H1 (cell line): Measurements from ENCODE around the gene LHPP. TPM values are rescaled to one million over a fixed set of nuclear protein-coding genes. Genes with fewer than 3 reads are reported as not detected.
A peak's percentile ranks its signal among the peaks of the same experiment; 100 is the strongest.

ENCODE experiments used
- CTCF ChIA-PET: fragments of 300-600 bp; sonication (Branson Sonifier 250); formaldehyde crosslinking; loops from one replicate; lab custom pipeline; 2021; ENCODE audit not compliant: partially characterized antibody; lab: Charles Lee
- POLR2A ChIA-PET: fragments of 300-600 bp; sonication (Branson Sonifier 250); formaldehyde crosslinking; loops from one replicate; lab custom pipeline; 2021; ENCODE audit warnings: inconsistent platforms; ENCODE audit not compliant: partially characterized antibody; lab: Charles Lee
- DNase-seq, 2 experiments: peaks; one replicate each; pipeline versions ENCODE4 v3.0.0 to v3.0.0-alpha.2; 2010 to 2022; ENCODE audit warnings: low spot score in 2 of 2, low read depth in 1 of 2, mixed read lengths in 1 of 2
- FAIRE-seq: peaks from 2 replicates; lab custom pipeline; 2011; peaks lifted over from hg19 to GRCh38; lab: Jason Lieb, UNC
- H2AFZ ChIP-seq: 2 replicates; pipeline ENCODE4 v1.8.1; 2012; ENCODE audit warnings: low read length, inconsistent platforms
- H2AK5ac ChIP-seq: 2 replicates; pipeline ENCODE4 v1.6.1; 2013; ENCODE audit warnings: low read depth, low read length
- H2BK120ac ChIP-seq: replicated peaks from 2 replicates; pipeline ENCODE3; 2013; ENCODE audit warnings: low read depth, low read length, inconsistent platforms
- H2BK12ac ChIP-seq: 2 replicates; pipeline ENCODE4 v1.6.1; 2013; ENCODE audit warnings: low read depth, low read length
- H2BK15ac ChIP-seq: 2 replicates; pipeline ENCODE4 v1.6.1; 2013; ENCODE audit warnings: low read length
- H2BK20ac ChIP-seq: 2 replicates; pipeline ENCODE4 v1.6.1; 2013; ENCODE audit warnings: low read length
- H2BK5ac ChIP-seq: 2 replicates; pipeline ENCODE4 v1.6.1; 2013; ENCODE audit warnings: low read depth, low read length
- H3K14ac ChIP-seq: 2 replicates; pipeline ENCODE4 v1.6.1; 2013; ENCODE audit warnings: inconsistent platforms; ENCODE audit not compliant: insufficient read length
- H3K18ac ChIP-seq: 2 replicates; pipeline ENCODE4 v1.6.1; 2013; ENCODE audit warnings: low read length; ENCODE audit errors: extremely low read depth
- H3K23ac ChIP-seq: 2 replicates; pipeline ENCODE4 v1.6.1; 2013; ENCODE audit warnings: inconsistent platforms; ENCODE audit not compliant: insufficient read length
- H3K23me2 ChIP-seq: 2 replicates; pipeline ENCODE4 v1.6.1; 2013; ENCODE audit warnings: low read depth, low read length
- H3K27ac ChIP-seq: 2 replicates; pipeline ENCODE4 v1.6.1; 2011; ENCODE audit warnings: low read depth, low read length, inconsistent platforms
- H3K27me3 ChIP-seq, 4 experiments: replicated peaks in 1 of 4; 1 replicate in 1 of 4; 2 replicates in 3 of 4; pipeline versions ENCODE4 v1.6.1 to v1.8.1; 2011 to 2013; ENCODE audit warnings: low read length in 3 of 4, mild to moderate bottlenecking in 3 of 4, inconsistent platforms in 2 of 4, mixed read lengths in 2 of 4, moderate library complexity in 1 of 4; ENCODE audit not compliant: control insufficient read depth in 3 of 4, insufficient read depth in 3 of 4; ENCODE audit errors: extremely low read depth in 1 of 4
- H3K36me3 ChIP-seq, 4 experiments: 2 replicates each; pipeline versions ENCODE4 v1.6.1 to v1.8.1; 2011 to 2013; ENCODE audit warnings: mild to moderate bottlenecking in 4 of 4, low read length in 3 of 4, moderate library complexity in 2 of 4, control low read depth in 1 of 4, inconsistent platforms in 1 of 4; ENCODE audit not compliant: insufficient read depth in 4 of 4, control insufficient read depth in 2 of 4
- H3K4ac ChIP-seq: replicated peaks from 2 replicates; pipeline ENCODE3; 2013; ENCODE audit warnings: low read length, low read depth, mixed read lengths, inconsistent platforms; ENCODE audit not compliant: insufficient read length
- H3K4me1 ChIP-seq, 4 experiments: replicated peaks in 1 of 4; 1 replicate in 1 of 4; 2 replicates in 3 of 4; pipeline versions ENCODE4 v1.6.1 to v1.8.1; 2011 to 2013; ENCODE audit warnings: low read length in 3 of 4, inconsistent platforms in 2 of 4, mixed read lengths in 1 of 4; ENCODE audit not compliant: insufficient read depth in 4 of 4, control insufficient read depth in 3 of 4
- H3K4me2 ChIP-seq, 2 experiments: 2 replicates each; pipeline versions ENCODE4 v1.6.1 to v1.8.1; 2011 to 2013; ENCODE audit warnings: low read depth in 2 of 2, low read length in 2 of 2, control low read depth in 1 of 2, inconsistent platforms in 1 of 2, mild to moderate bottlenecking in 1 of 2; ENCODE audit not compliant: insufficient read depth in 1 of 2
- H3K4me3 ChIP-seq, 4 experiments: fragments of 200-600, 300-600 bp in 1 of 4; sonication (generic), shearing (Covaris generic), sonication (Bioruptor Twin) in 1 of 4; 2 replicates each; pipeline versions ENCODE4 v1.5.1 to v1.8.1; 2011 to 2016; ENCODE audit warnings: low read length in 4 of 4, low read depth in 3 of 4, control low read depth in 2 of 4, inconsistent platforms in 2 of 4, mild to moderate bottlenecking in 2 of 4, mixed read lengths in 1 of 4, moderate library complexity in 1 of 4; ENCODE audit not compliant: insufficient read depth in 2 of 4; ENCODE audit errors: extremely low read depth in 1 of 4
- H3K56ac ChIP-seq: replicated peaks from 2 replicates; pipeline ENCODE3; 2013; ENCODE audit warnings: low read depth, mild to moderate bottlenecking, mixed read lengths, low read length, inconsistent platforms; ENCODE audit not compliant: insufficient read length
- H3K79me1 ChIP-seq: 2 replicates; pipeline ENCODE4 v1.6.1; 2013; ENCODE audit warnings: low read depth, low read length, control low read depth
- H3K79me2 ChIP-seq, 2 experiments: 2 replicates each; pipeline versions ENCODE4 v1.6.1 to v1.8.1; 2012 to 2013; ENCODE audit warnings: low read length in 2 of 2, mild to moderate bottlenecking in 2 of 2, inconsistent platforms in 1 of 2; ENCODE audit not compliant: insufficient read depth in 2 of 2, control insufficient read depth in 1 of 2
- H3K9ac ChIP-seq, 4 experiments: replicated peaks in 1 of 4; 1 replicate in 1 of 4; 2 replicates in 3 of 4; pipeline versions ENCODE4 v1.6.1 to v1.8.1; 2011 to 2013; ENCODE audit warnings: low read depth in 3 of 4, low read length in 3 of 4, control low read depth in 2 of 4, mild to moderate bottlenecking in 2 of 4, moderate library complexity in 2 of 4, inconsistent platforms in 1 of 4; ENCODE audit errors: extremely low read depth in 1 of 4
- H3K9me3 ChIP-seq, 2 experiments: 2 replicates each; pipeline versions ENCODE4 v1.6.1 to v1.8.1; 2012 to 2013; ENCODE audit warnings: mild to moderate bottlenecking in 2 of 2, moderate library complexity in 2 of 2, control low read depth in 1 of 2, inconsistent platforms in 1 of 2, low read depth in 1 of 2, low read length in 1 of 2, mixed read lengths in 1 of 2; ENCODE audit not compliant: insufficient read depth in 2 of 2
- H4K20me1 ChIP-seq, 2 experiments: replicated peaks in 1 of 2; 2 replicates each; pipeline versions ENCODE3 to v1.8.1; 2011 to 2013; ENCODE audit warnings: inconsistent platforms in 2 of 2, low read length in 2 of 2, mild to moderate bottlenecking in 1 of 2; ENCODE audit not compliant: insufficient read depth in 2 of 2, control insufficient read depth in 1 of 2
- H4K5ac ChIP-seq: 2 replicates; pipeline ENCODE4 v1.6.1; 2013; ENCODE audit warnings: low read length, low read depth, mixed read lengths, inconsistent platforms; ENCODE audit not compliant: insufficient read length
- H4K8ac ChIP-seq: 2 replicates; pipeline ENCODE4 v1.8.0; 2013; ENCODE audit warnings: mild to moderate bottlenecking, moderate library complexity, low read length, inconsistent platforms; ENCODE audit not compliant: insufficient read depth; ENCODE audit errors: extremely low read depth
- H4K91ac ChIP-seq: replicated peaks from 2 replicates; pipeline ENCODE3; 2013; ENCODE audit warnings: low read length, mixed read lengths, inconsistent platforms; ENCODE audit not compliant: insufficient read length
- BCL11A ChIP-seq, 2 experiments: IDR thresholded peaks; one replicate each; pipeline ENCODE4 v1.6.1; 2011; ENCODE audit warnings: low read depth in 2 of 2, low read length in 2 of 2, mild to moderate bottlenecking in 2 of 2
- CHD1 ChIP-seq: IDR thresholded peaks from 2 replicates; pipeline ENCODE4 v1.6.1; 2012; ENCODE audit warnings: low read depth, low read length, improper control_type of control experiment
- CHD2 ChIP-seq: IDR thresholded peaks from 2 replicates; pipeline ENCODE4 v1.6.1; 2012; ENCODE audit warnings: low read length, improper control_type of control experiment
- EP300 ChIP-seq, 2 experiments: IDR thresholded peaks; 1 replicate in 1 of 2; 2 replicates in 1 of 2; pipeline ENCODE4 v1.6.1; 2011 to 2012; ENCODE audit warnings: low read depth in 2 of 2, low read length in 2 of 2, mild to moderate bottlenecking in 2 of 2, borderline replicate concordance in 1 of 2, inconsistent platforms in 1 of 2, moderate library complexity in 1 of 2
- GABPA ChIP-seq: IDR thresholded peaks from 2 replicates; pipeline ENCODE4 v1.6.1; 2011; ENCODE audit warnings: mild to moderate bottlenecking, low read length, moderate library complexity, borderline replicate concordance; ENCODE audit not compliant: insufficient read depth
- JUN ChIP-seq: IDR thresholded peaks from 2 replicates; pipeline ENCODE4 v1.6.1; 2011; ENCODE audit warnings: low read depth, mild to moderate bottlenecking, improper control_type of control experiment, low read length
- KDM4A ChIP-seq: IDR thresholded peaks from one replicate; pipeline ENCODE4 v1.7.1; 2012; ENCODE audit warnings: low read depth, mild to moderate bottlenecking, moderate library complexity, low read length, inconsistent platforms; ENCODE audit not compliant: severe bottlenecking
- KDM5A ChIP-seq: fragments of 200-600 bp; IDR thresholded peaks from 2 replicates; pipeline ENCODE4 v1.7.1; 2012; ENCODE audit warnings: mild to moderate bottlenecking, low read length, inconsistent platforms, mixed read lengths
- MAX ChIP-seq: IDR thresholded peaks from 2 replicates; pipeline ENCODE4 v1.6.1; 2012; ENCODE audit warnings: inconsistent platforms
- POLR2AphosphoS5 ChIP-seq: IDR thresholded peaks from 2 replicates; pipeline ENCODE4 v1.6.1; 2011; ENCODE audit warnings: low read depth, low read length
- RAD21 ChIP-seq, 2 experiments: IDR thresholded peaks in 1 of 2; conservative IDR thresholded peaks in 1 of 2; 2 replicates each; pipeline ENCODE4 v1.6.1; 2011; ENCODE audit warnings: low read depth in 2 of 2, low read length in 2 of 2, improper control_type of control experiment in 1 of 2, inconsistent platforms in 1 of 2, mild to moderate bottlenecking in 1 of 2, moderate library complexity in 1 of 2
- SP4 ChIP-seq: IDR thresholded peaks from 2 replicates; pipeline ENCODE4 v1.6.1; 2012; ENCODE audit warnings: low read length, inconsistent platforms
- TBP ChIP-seq: IDR thresholded peaks from 2 replicates; pipeline ENCODE4 v1.6.1; 2011; ENCODE audit warnings: low read depth, low read length, improper control_type of control experiment
- WGBS, 2 experiments: shearing (Covaris generic) in 1 of 2; methylation state at CpG; one replicate each; pipeline versions ENCODE4 v1.1.6 to v1.1.7; 2013 to 2015; ENCODE audit warnings: low lambda C conversion rate in 2 of 2, mixed read lengths in 2 of 2, inconsistent platforms in 1 of 2, low coverage in 1 of 2, missing lambda C conversion rate in 1 of 2; ENCODE audit not compliant: insufficient replicate concordance in 2 of 2, insufficient coverage in 1 of 2, insufficient read length in 1 of 2; ENCODE audit errors: extremely low coverage in 1 of 2, missing lambda C conversion rate in 1 of 2; 5-methylcytosine and 5-hydroxymethylcytosine counted together
- polyA plus RNA-seq, 7 experiments: library from polyadenylated mRNA; depleted of rRNA in 3 of 7; stranded (reverse) in 5 of 7; unstranded in 2 of 7; fragments of >200 nt in 5 of 7; fragments of 200-250 nt in 2 of 7; gene quantifications; 1 replicate in 5 of 7; 2 replicates in 1 of 7; 4 replicates in 1 of 7; pipeline versions ENCODE4 v1.2.1 to v1.2.3, GENCODE V29; 2011 to 2013; ENCODE audit warnings: missing spikeins in 2 of 7, mixed read lengths in 2 of 7
- total RNA-seq: library from RNA; stranded (reverse); fragmentation: NEBNext Ultra II Directional; extraction: Animal tissue kit (Norgen Biotek cat#: 25700); gene quantifications from 2 replicates; pipeline ENCODE4 v1.2.1, GENCODE V29; 2021

LHPP gene
- total and polyA plus RNA-seq, 2 of the 8 experiments (the other 6 are each of a cell fraction or from before 2014, with no cell fraction given): 26.0 to 45.0 TPM

GRCh38 chr10:124640538-124641231, 179.1 kb downstream of the LHPP start:
- no peak overlapping the region for H2BK12ac ChIP-seq
- 0 out of 2 replicates have a peak, but pooled peaks cover 2% of the 10 kb centered on the region for H3K23me2 ChIP-seq
- no peak overlapping the region for H3K23ac ChIP-seq
- peaks cover 0 to 2% (median 0%) of the 10 kb centered on the region in 4 experiments; a peak in 2 of 7 replicates for H3K4me1 ChIP-seq
- H3K18ac ChIP-seq: no peak overlapping the region
- no peak overlapping the region for H4K5ac ChIP-seq
- no peaks in the 10 kb centered on the region for H3K36me3 ChIP-seq
- H3K27me3 ChIP-seq: no peaks in the 10 kb centered on the region
- H3K9me3 ChIP-seq: no peaks in the 10 kb centered on the region
- no peak overlapping the region for H4K8ac ChIP-seq
- no peak overlapping the region for H3K27ac ChIP-seq
- no peak overlapping the region for H3K56ac ChIP-seq
- no peak overlapping the region for H3K14ac ChIP-seq
- WGBS, 2 experiments: 90% methylated on average over 20 of the region's 20 CpGs; no CpG with 5 or more reads in 1 of the 2 experiments
- H2AK5ac ChIP-seq: no peak overlapping the region
- H3K9ac ChIP-seq: no peak overlapping the region; a peak in 1 of 7 replicates
- FAIRE-seq (no peak), DNase-seq (no peak)
- no peak overlapping the region for H2BK20ac ChIP-seq
- no peak overlapping the region for H2BK15ac ChIP-seq
- ChIA-PET POLR2A (no interaction called here), CTCF (interaction anchor here (2.2 to 5.5 kb wide), 2 partner anchors 101 to 110 kb away, joined by 6 to 37 read pairs; no protein-coding TSS in a partner anchor)
- H3K4me3 ChIP-seq: no peak overlapping the region
- no peak overlapping the region for H3K4ac ChIP-seq
- H4K20me1 ChIP-seq: peaks cover under 1 to 5% of the 10 kb centered on the region in 2 experiments
- H2AFZ ChIP-seq: no peak overlapping the region
- H3K4me2 ChIP-seq: no peak overlapping the region
- no peak overlapping the region for H2BK120ac ChIP-seq
- H2BK5ac ChIP-seq: peak overlapping the region; percentile 13; the same call in 1 of the 2 replicates
- no peaks in the 10 kb centered on the region for H3K79me1 ChIP-seq
- no peaks in the 10 kb centered on the region; a peak in 1 of 4 replicates for H3K79me2 ChIP-seq
- no peak overlapping the region for H4K91ac ChIP-seq
- TF ChIP-seq CHD2: no peak
- no peak for TF ChIP-seq SP4
- TF ChIP-seq EP300 (IDR thresholded peaks at IDR 0.05; ENCODE audit: borderline replicate concordance in 1 of 2, low read depth in 2 of 2, low read length in 2 of 2): no peak
- no peak for TF ChIP-seq KDM4A
- TF ChIP-seq TBP: no peak
- no peak for TF ChIP-seq MAX
- no peak for TF ChIP-seq POLR2AphosphoS5
- no peak for TF ChIP-seq KDM5A
- no peak for TF ChIP-seq BCL11A (IDR thresholded peaks at IDR 0.05; ENCODE audit: low read depth in 2 of 2, low read length in 2 of 2)
- no peak for TF ChIP-seq GABPA
- TF ChIP-seq CHD1: no peak
- TF ChIP-seq JUN: no peak
- no peak for TF ChIP-seq RAD21 (IDR thresholded peaks at IDR 0.05 in 1 of 2, conservative IDR thresholded peaks at IDR 0.05 in 1 of 2; ENCODE audit: low read depth in 2 of 2, low read length in 2 of 2)
